GM06990 (cell line): ENCODE measurements around the gene TCF20.

Experiments
- DNase-seq: peaks from one replicate; pipeline ENCODE4 v3.0.0-alpha.2; 2011; ENCODE audit not compliant: insufficient read length; ENCODE audit errors: extremely low read depth
- H3K27me3 ChIP-seq: replicated peaks from 2 replicates; pipeline ENCODE4 v1.6.0; 2011; ENCODE audit warnings: low read length; ENCODE audit not compliant: control insufficient read depth, insufficient read depth
- H3K36me3 ChIP-seq: 2 replicates; pipeline ENCODE4 v1.5.1; 2011; ENCODE audit warnings: low read length; ENCODE audit not compliant: control insufficient read depth, insufficient read depth
- H3K4me3 ChIP-seq: replicated peaks from 2 replicates; pipeline ENCODE4 v1.5.1; 2011; ENCODE audit warnings: low read depth, mild to moderate bottlenecking, control low read depth, low read length
- CTCF ChIP-seq: IDR thresholded peaks from 2 replicates; pipeline ENCODE4 v1.5.1; 2011; ENCODE audit warnings: low read length, control low read depth, mild to moderate bottlenecking, inconsistent platforms; ENCODE audit not compliant: insufficient read depth, poor library complexity, severe bottlenecking

TCF20 gene

GRCh38 chr22:42298746-42299145 is 28.3 kb upstream of the TCF20 start:
- DNase-seq, result no peak
- TF ChIP-seq CTCF, result no peak
- no peaks in the 10 kb centered on the region for H3K36me3 ChIP-seq
- no peaks in the 10 kb centered on the region for H3K27me3 ChIP-seq
- no peak overlapping the region for H3K4me3 ChIP-seq

- Histone ChIP-seq H3K27me3 (no peaks in the 10 kb centered on the region), H3K4me3 (no peak overlapping the region), H3K36me3 (no peaks in the 10 kb centered on the region)
- TF ChIP-seq CTCF, result no peak
- DNase-seq, result no peak
These were observed 27.3 kb upstream of the TCF20 start for GRCh38 chr22:42297778-42298177.

- no peak for DNase-seq
- no peaks in the 10 kb centered on the region for H3K36me3 ChIP-seq
- H3K4me3 ChIP-seq, result no peak overlapping the region
- H3K27me3 ChIP-seq, result no peaks in the 10 kb centered on the region
- TF ChIP-seq CTCF, result no peak
These were observed 26.4 kb upstream of the TCF20 start for GRCh38 chr22:42296883-42297282.

GRCh38 chr22:42296381-42296853 is 26.0 kb upstream of the TCF20 start:
- Histone ChIP-seq H3K36me3 (no peaks in the 10 kb centered on the region), H3K4me3 (no peak overlapping the region), H3K27me3 (no peaks in the 10 kb centered on the region)
- TF ChIP-seq CTCF, result peak; percentile 14
- DNase-seq, result no peak

GRCh38 chr22:42294034-42294985 is 23.9 kb upstream of the TCF20 start:
- no peak for DNase-seq
- Histone ChIP-seq H3K4me3 (no peak overlapping the region), H3K27me3 (no peaks in the 10 kb centered on the region), H3K36me3 (no peaks in the 10 kb centered on the region)
- TF ChIP-seq CTCF, result no peak
